ENCODE measurements around the gene ZNF770. TPM values are rescaled to one million over a fixed set of nuclear protein-coding genes. Genes with fewer than 3 reads are reported as not detected.
A peak's percentile ranks its signal among the peaks of the same experiment; 100 is the strongest.
"Not testable (repeated sequence)": the region's sequence is repeated elsewhere in the genome, so short reads cannot be mapped to it uniquely, and the experiment has no call there.

Gene ZNF770
- total RNA-seq, 1 donor from 2014 or later = 27.2 TPM

GRCh38 chr15:34976073-34976472 is 12.0 kb downstream of the ZNF770 start:
- no peak for DNase-seq (ENCODE audit: low spot score)

GRCh38 chr15:34973512-34973911 is 14.6 kb downstream of the ZNF770 start:
- no peak for DNase-seq (ENCODE audit: low spot score)

- not testable (repeated sequence) for DNase-seq (ENCODE audit: low spot score)
These were observed 17.9 kb downstream of the ZNF770 start for GRCh38 chr15:34970098-34970643.

- peak; percentile 96 for DNase-seq (ENCODE audit: low spot score)
These were observed 18.6 kb downstream of the ZNF770 start, which contains the start of gene AQR for GRCh38 chr15:34969340-34970097. Gene AQR, minus strand, starts transcription at chr15:34969742. Its CDS starts 129 bp downstream, at chr15:34969613.

- no peak for DNase-seq (ENCODE audit: low spot score)
These were observed 23.8 kb downstream of the ZNF770 start for GRCh38 chr15:34964277-34964676.

GRCh38 chr15:34953851-34954250 is 34.2 kb downstream of the ZNF770 start:
- DNase-seq (ENCODE audit: low spot score) = no peak

- no peak for DNase-seq (ENCODE audit: low spot score)
These were observed 35.6 kb downstream of the ZNF770 start for GRCh38 chr15:34952481-34952880.

- no peak for DNase-seq (ENCODE audit: low spot score)
These were observed 36.1 kb downstream of the ZNF770 start for GRCh38 chr15:34951993-34952392.

GRCh38 chr15:34944936-34945335 is 43.2 kb downstream of the ZNF770 start:
- DNase-seq (ENCODE audit: low spot score) = no peak

- no peak for DNase-seq (ENCODE audit: low spot score)
These were observed 44.4 kb downstream of the ZNF770 start for GRCh38 chr15:34943711-34944110.

- DNase-seq (ENCODE audit: low spot score) = not testable (repeated sequence)
These were observed 44.8 kb downstream of the ZNF770 start for GRCh38 chr15:34943264-34943663.

- no peak for DNase-seq (ENCODE audit: low spot score)
These were observed 45.7 kb downstream of the ZNF770 start for GRCh38 chr15:34942363-34942762.

GRCh38 chr15:34941831-34942230 is 46.3 kb downstream of the ZNF770 start:
- DNase-seq (ENCODE audit: low spot score) = no peak

GRCh38 chr15:34941185-34941698 is 46.8 kb downstream of the ZNF770 start:
- no peak for DNase-seq (ENCODE audit: low spot score)

- no peak for DNase-seq (ENCODE audit: low spot score)
These were observed 54.6 kb downstream of the ZNF770 start for GRCh38 chr15:34933432-34933975.

- DNase-seq (ENCODE audit: low spot score) = not testable (repeated sequence)
These were observed 59.7 kb downstream of the ZNF770 start for GRCh38 chr15:34928349-34928748.

Other genes with a start within 250 kb of the ZNF770 start
- gene GJD2, start 233.3 kb downstream of the ZNF770 start, total RNA-seq = not detected
- 0.55 TPM for gene ACTC1, start 192.7 kb downstream of the ZNF770 start, total RNA-seq
- gene AQR, start 18.5 kb downstream of the ZNF770 start, total RNA-seq = 31.5 TPM
- gene NANOGP8, start 97.0 kb upstream of the ZNF770 start, total RNA-seq = not detected

All from mesenteric fat pad (tissue), 1 donor.